ENCODE measurements around the gene CASP4.

CASP4 gene

DNA sequence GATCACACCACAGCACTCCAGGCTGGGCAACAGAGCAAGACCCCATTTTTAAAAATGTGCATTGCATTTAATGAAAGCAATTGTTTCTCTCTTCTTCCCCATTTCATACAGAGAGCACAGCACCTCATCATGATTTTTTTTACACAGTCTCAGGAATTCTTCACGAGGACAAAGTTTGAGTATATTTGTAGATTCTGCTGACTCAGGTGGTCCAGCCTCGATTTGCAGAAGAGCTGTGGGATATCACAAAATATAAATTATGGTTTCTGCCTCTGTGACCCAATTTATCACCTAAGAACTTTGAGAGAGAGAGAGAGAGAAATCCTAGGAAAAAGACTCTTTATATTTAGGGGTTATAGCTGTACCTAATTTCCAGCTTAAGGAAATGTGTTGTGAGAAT lies 34.8 kb upstream of the CASP4 start (continued):
- TF ChIP-seq ZNF426 (tag by site-specific recombination; IDR thresholded peaks at IDR 0.05) (no peak), ZNF645 (tag by site-specific recombination; IDR thresholded peaks at IDR 0.05) (no peak), ZNF544 (tag by site-specific recombination; IDR thresholded peaks at IDR 0.05) (no peak), PBX3 (CRISPR knock-in tag; IDR thresholded peaks at IDR 0.05) (no peak)

DNA sequence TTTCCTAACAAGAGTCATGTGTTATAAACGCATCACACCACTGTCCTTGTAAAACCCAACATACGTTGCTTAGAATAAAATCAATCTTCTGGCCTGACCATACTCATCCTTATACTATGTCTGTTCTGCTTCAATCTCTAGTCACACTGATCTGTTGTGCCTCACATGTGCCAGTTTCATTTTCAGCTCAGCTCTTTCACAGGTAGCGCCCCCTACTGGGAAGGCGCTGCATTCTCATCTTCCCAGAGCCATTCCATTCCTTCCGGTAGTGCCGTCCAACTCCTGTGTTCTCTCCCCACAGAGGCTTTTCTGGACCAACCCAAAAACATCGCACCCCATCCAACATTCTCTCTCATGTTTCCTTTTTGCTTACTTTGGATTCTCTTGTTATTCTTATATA lies 32.4 kb upstream of the CASP4 start:
- Histone ChIP-seq H3K4me1 (ENCODE audit: control insufficient read depth, insufficient read depth, low read length) (no peaks in the 10 kb centered on the region), H3K9me3 (ENCODE audit: control insufficient read depth, insufficient read depth, low read depth, low read length) (no peaks in the 10 kb centered on the region), H3K27ac (ENCODE audit: extremely low read depth, low read depth, low read length) (no peak overlapping the region), H3K36me3 (ENCODE audit: control insufficient read depth in 2 of 2, insufficient read depth in 1 of 2, low read length in 2 of 2) (no peaks in the 10 kb centered on the region), H3K4me3 (ENCODE audit: low read depth, low read length) (no peak overlapping the region)
- no peak for TF ChIP-seq GLI4 (tag by site-specific recombination; IDR thresholded peaks at IDR 0.05)
- no peak for TF ChIP-seq GLIS2 (tag by site-specific recombination; IDR thresholded peaks at IDR 0.05)
- no peak for TF ChIP-seq ZNF335 (tag by site-specific recombination; conservative IDR thresholded peaks at IDR 0.05)
- TF ChIP-seq OVOL3 (tag by site-specific recombination; IDR thresholded peaks at IDR 0.05) = no peak
- no peak for TF ChIP-seq PRDM2 (tag by site-specific recombination; IDR thresholded peaks at IDR 0.05; ENCODE audit: borderline replicate concordance)
- ChIA-PET POLR2A (no interaction called here), CTCF (interaction anchor here (0.6 kb wide), 2 partner anchors 296 to 327 kb away, joined by 3 to 4 read pairs; no protein-coding TSS in a partner anchor)

GRCh38 chr11:105000167-105000566 lies 31.8 kb upstream of the CASP4 start:
- ChIA-PET CTCF (interaction anchor here (0.6 to 1.3 kb wide), 3 partner anchors 12 to 328 kb away, joined by 3 to 5 read pairs (median 4); no protein-coding TSS in a partner anchor), POLR2A (no interaction called here)
- H3K4me3 ChIP-seq (ENCODE audit: low read depth, low read length) = no peak overlapping the region
- no peaks in the 10 kb centered on the region for H3K4me1 ChIP-seq (ENCODE audit: control insufficient read depth, insufficient read depth, low read length)
- no peak overlapping the region for H3K27ac ChIP-seq (ENCODE audit: extremely low read depth, low read depth, low read length)
- TF ChIP-seq ZNF426 (tag by site-specific recombination; IDR thresholded peaks at IDR 0.05) = no peak
- TF ChIP-seq ZNF692 (tag by site-specific recombination; IDR thresholded peaks at IDR 0.05) = no peak
- no peak for TF ChIP-seq ZNF473 (tag by site-specific recombination; IDR thresholded peaks at IDR 0.05)
- TF ChIP-seq ZNF549 (tag by site-specific recombination; IDR thresholded peaks at IDR 0.05) = no peak
- TF ChIP-seq PRDM1 (tag by site-specific recombination; IDR thresholded peaks at IDR 0.05) = no peak
- no peak for TF ChIP-seq ZNF501 (tag by site-specific recombination; IDR thresholded peaks at IDR 0.05)
- no peak for TF ChIP-seq KLF7 (tag by site-specific recombination; IDR thresholded peaks at IDR 0.05; ENCODE audit: borderline replicate concordance)
- no peak for TF ChIP-seq ZNF148 (tag by site-specific recombination; IDR thresholded peaks at IDR 0.05; ENCODE audit: borderline replicate concordance)
- H3K9me3 ChIP-seq (ENCODE audit: control insufficient read depth, insufficient read depth, low read depth, low read length) = no peaks in the 10 kb centered on the region
- no peaks in the 10 kb centered on the region for H3K36me3 ChIP-seq (ENCODE audit: control insufficient read depth in 2 of 2, insufficient read depth in 1 of 2, low read length in 2 of 2)

Measured in HEK293 (cell line).